SIG-M5 treated with dmso at 0.1 percent for 504 hours (cell line): ENCODE results near the gene STXBP2.
A peak's percentile ranks its signal among the peaks of the same experiment; 100 is the strongest.

Experiments used
- DNase-seq: peaks from one replicate; lab custom pipeline; 2025; ENCODE audit not compliant: unreplicated experiment; lab: John Stamatoyannopoulos, UW

STXBP2 gene

DNA sequence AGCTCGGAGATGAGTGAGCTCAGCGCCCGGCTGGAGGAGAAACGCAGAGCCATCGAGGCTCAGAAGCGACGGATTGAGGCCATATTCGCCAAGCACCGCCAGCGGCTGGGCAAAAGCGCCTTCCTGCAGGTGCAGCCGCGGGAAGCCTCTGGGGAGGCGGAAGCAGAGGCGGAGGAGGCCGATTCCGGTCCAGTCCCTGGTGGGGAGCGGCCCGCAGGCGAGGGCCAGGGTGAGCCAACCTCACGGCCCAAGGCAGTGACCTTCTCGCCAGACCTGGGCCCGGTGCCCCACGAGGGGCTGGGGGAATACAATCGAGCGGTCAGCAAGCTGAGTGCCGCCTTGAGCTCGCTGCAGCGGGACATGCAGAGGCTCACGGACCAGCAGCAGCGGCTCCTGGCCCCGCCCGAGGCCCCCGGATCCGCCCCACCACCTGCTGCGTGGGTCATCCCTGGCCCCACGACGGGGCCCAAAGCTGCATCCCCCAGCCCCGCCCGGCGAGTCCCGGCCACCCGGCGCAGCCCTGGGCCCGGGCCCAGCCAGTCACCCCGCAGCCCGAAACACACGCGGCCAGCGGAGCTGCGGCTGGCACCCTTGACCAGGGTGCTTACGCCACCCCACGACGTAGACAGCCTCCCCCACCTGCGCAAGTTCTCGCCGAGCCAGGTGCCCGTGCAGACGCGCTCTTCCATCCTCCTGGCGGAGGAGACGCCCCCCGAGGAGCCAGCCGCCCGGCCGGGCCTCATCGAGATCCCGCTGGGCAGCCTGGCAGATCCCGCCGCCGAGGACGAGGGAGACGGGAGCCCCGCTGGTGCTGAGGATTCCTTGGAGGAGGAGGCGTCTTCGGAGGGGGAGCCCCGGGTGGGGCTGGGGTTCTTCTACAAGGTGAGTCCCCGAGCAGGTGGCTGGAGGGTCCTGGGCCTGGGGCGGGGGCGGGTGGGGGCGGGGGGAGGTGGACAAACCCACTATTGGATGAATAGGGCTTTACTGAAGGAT, 24.3 kb upstream of the STXBP2 start:
- DNase-seq = no peak

GRCh38 chr19:7614859-7615741, 21.8 kb upstream of the STXBP2 start:
- no peak for DNase-seq

- no peak for DNase-seq
These were observed 19.7 kb upstream of the STXBP2 start for GRCh38 chr19:7617172-7617571.

DNA sequence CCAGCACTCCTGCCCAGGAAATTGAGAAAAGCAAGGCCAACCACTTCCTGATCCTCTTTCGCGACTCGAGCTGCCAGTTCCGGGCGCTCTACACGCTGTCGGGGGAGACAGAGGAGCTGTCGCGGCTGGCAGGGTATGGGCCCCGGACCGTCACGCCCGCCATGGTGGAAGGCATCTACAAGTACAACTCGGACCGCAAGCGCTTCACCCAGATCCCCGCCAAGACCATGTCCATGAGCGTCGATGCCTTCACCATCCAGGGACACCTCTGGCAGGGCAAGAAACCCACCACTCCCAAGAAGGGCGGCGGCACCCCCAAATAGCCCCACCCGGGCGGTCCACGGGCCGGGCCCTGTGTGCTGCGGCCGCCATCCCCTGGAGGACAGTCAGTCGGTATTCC, 19.2 kb upstream of the STXBP2 start:
- no peak for DNase-seq

GRCh38 chr19:7618348-7618747, 18.6 kb upstream of the STXBP2 start:
- DNase-seq = no peak

GRCh38 chr19:7618771-7619510, 18.0 kb upstream of the STXBP2 start:
- DNase-seq = no peak

- DNase-seq = no peak
These were observed 17.1 kb upstream of the STXBP2 start for GRCh38 chr19:7619671-7620441.

DNA sequence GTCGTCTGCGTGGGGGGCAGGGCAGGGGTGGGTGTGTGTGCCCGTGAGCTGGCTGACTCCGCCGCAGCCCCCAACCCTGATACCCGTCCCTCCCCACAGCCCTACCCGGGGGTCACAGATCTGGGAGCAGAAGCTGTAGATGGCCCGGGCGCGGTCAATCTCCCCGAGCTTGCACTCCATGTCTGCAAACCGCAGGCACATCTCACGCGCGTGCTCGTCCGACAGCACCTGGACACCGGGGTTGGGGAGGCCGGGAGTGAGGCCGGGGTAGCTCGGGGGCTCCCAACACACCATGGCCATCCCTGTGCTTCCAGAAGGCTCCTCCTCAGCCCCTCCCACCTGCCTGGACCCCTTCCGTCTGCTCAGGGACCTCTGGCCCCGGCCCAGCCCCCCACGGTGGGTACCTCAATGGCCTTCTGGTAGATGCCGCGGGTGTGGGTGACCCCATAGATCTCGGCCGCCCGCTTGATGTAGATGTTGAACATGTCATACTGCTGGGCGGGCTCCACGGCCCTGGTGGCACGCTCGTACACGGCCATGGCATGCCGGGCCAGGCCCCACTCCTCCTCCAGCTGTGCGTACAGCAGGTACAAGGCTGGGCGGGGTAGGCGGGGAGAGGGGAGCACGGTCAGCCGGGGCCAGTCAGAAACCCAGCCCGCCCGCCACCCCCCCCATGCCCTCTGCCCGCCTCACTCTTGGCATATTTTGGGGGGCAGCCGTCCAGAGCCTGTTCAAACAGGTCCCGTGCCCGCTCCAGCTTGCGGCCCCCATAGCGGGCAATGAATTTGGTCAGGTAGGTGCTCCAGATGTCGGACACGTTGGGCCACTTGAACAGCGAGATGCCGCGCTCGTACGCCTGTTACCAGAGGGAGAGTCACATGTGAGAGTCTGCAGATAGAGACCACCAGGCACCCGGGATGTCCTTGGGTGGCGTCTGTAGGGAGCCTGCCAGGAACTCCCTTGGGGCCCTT, 16.2 kb upstream of the STXBP2 start:
- no peak for DNase-seq

GRCh38 chr19:7622933-7623685, 13.8 kb upstream of the STXBP2 start:
- no peak for DNase-seq

GRCh38 chr19:7623725-7624603, 12.9 kb upstream of the STXBP2 start:
- DNase-seq = no peak

- no peak for DNase-seq
These were observed 12.1 kb upstream of the STXBP2 start for GRCh38 chr19:7624810-7625209.

DNA sequence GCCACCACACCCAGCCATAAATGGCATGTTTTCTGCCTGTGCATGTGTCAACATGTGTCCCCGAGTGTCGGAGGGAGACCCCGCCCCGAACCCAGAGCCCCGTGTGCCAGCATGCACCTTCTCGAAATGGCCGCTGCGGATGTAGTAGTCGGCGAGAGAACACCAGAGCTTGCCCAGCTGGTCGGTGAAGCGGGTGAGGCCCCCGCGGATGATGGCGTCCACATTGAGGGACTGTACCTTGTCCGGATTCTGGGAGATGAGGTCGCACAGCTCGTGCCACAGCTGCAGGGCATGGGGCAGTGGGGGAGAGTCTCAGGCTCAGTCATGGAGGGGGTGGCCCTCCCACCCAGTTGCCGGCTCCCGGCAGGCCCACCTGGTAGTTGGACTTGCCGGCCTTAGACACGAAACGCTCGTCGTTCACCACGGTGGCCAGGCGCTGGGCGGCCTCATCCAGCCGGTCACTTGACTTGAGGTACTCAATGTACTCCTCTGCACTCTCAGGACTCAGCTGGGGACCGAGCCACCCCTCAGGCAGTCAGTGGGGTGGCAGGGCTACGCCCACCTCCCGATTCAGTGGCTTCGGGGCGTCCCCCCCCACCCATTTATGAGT, 11.0 kb upstream of the STXBP2 start:
- no peak for DNase-seq

GRCh38 chr19:7627166-7627565, 9.7 kb upstream of the STXBP2 start:
- no peak for DNase-seq

GRCh38 chr19:7628589-7629311, 8.2 kb upstream of the STXBP2 start:
- DNase-seq = no peak

DNA sequence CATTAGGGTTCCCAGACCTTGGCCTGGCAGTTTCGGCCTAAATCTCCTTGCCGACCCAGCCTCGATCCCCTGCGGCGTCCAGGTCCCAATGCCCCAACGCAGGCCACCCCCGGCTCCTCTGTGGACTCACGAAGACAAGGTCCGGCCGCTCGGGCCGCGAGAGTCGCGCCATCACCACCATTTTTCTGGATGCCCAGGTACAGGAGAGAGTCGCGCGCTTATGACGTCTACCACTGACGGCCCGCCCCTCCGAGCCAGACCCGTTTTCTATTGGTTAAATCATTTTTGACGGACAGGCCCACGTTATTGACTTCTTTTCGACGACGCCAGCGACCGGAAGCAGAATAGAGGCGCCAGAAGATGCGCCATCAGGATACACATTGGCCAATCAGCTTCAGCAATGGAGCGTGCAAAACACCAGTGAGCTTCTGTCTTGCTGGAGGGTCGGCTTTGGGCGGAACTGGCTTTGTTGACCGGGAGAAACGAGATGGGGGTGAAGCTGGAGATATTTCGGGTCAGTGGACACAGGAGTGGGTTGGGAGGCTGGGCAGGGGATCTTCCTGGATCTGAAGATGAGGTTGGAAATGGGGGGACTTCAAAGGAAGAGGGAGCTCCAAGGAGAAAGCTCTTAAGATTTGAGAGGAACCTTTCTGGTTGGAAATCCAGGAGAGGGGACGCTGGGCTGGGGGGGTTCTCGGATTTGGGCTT, 7.4 kb upstream of the STXBP2 start, which contains the start of the genes PET100 and XAB2:
Gene PET100, plus strand, starts transcription at position 447 of the 708 bp plus-strand sequence. Its CDS starts 41 bp downstream, at position 488.
Gene XAB2, minus strand, starts transcription at position 199 of the 708 bp plus-strand sequence. Its CDS starts 18 bp downstream, at position 181.
- DNase-seq = peak; percentile 98
